HEK293 (cell line): ENCODE results near the gene ZNRF2.

Experiments
- CTCF ChIA-PET: fragments of 350-600 bp; formaldehyde crosslinking; extraction: SDS; loops from one replicate; lab custom pipeline; 2021; ENCODE audit warnings: antibody characterized with exemption; lab: Yijun Ruan, JAX
- POLR2A ChIA-PET: fragments of 300-600 bp; formaldehyde crosslinking; extraction: SDS; loops from one replicate; lab custom pipeline; 2020; ENCODE audit warnings: antibody characterized with exemption, inconsistent platforms; lab: Yijun Ruan, JAX
- H3K27ac ChIP-seq: fragments of 200-500 bp; sonication (Bioruptor generic); 2 replicates; pipeline ENCODE4 v1.5.1; 2014; ENCODE audit warnings: low read depth, low read length, control low read depth, inconsistent platforms; ENCODE audit errors: extremely low read depth
- H3K36me3 ChIP-seq, 2 experiments: fragments of 200-500 bp in 1 of 2; sonication (Bioruptor generic) in 1 of 2; 1 replicate in 1 of 2; 2 replicates in 1 of 2; pipeline ENCODE4 v1.5.1; 2014 to 2017; ENCODE audit warnings: inconsistent platforms in 2 of 2, low read length in 2 of 2; ENCODE audit not compliant: control insufficient read depth in 2 of 2, insufficient read depth in 1 of 2
- H3K4me1 ChIP-seq: fragments of 200-500 bp; sonication (Bioruptor generic); 2 replicates; pipeline ENCODE4 v1.5.1; 2014; ENCODE audit warnings: mild to moderate bottlenecking, low read length, inconsistent platforms; ENCODE audit not compliant: control insufficient read depth, insufficient read depth
- H3K4me3 ChIP-seq: 2 replicates; pipeline ENCODE4 v1.5.1; 2011; ENCODE audit warnings: low read depth, mild to moderate bottlenecking, control low read depth, low read length, moderate library complexity
- H3K9me3 ChIP-seq: fragments of 200-500 bp; sonication (Bioruptor generic); 2 replicates; pipeline ENCODE4 v1.5.1; 2014; ENCODE audit warnings: low read depth, low read length, inconsistent platforms; ENCODE audit not compliant: control insufficient read depth, insufficient read depth
- GFI1B ChIP-seq: fragments of 450-650 bp; formaldehyde crosslinking; IDR thresholded peaks from 2 replicates; pipeline ENCODE4 v1.5.1; 2016; ENCODE audit warnings: missing biosample characterization, missing genetic modification characterization
- GLIS2 ChIP-seq: fragments of 450-650 bp; formaldehyde crosslinking; IDR thresholded peaks from 2 replicates; pipeline ENCODE4 v1.5.1; 2016; ENCODE audit warnings: missing biosample characterization, missing genetic modification characterization
- HOXA7 ChIP-seq: sonication (generic); formaldehyde crosslinking; IDR thresholded peaks from 2 replicates; pipeline ENCODE4 v1.8.1; 2022; ENCODE audit warnings: missing genetic modification reagents, borderline replicate concordance
- KLF7 ChIP-seq: fragments of 450-650 bp; formaldehyde crosslinking; IDR thresholded peaks from 2 replicates; pipeline ENCODE4 v1.5.1; 2016; ENCODE audit warnings: missing biosample characterization, missing genetic modification characterization, borderline replicate concordance
- ZBTB48 ChIP-seq: fragments of 450-650 bp; formaldehyde crosslinking; IDR thresholded peaks from 2 replicates; pipeline ENCODE4 v1.5.1; 2016; ENCODE audit warnings: missing biosample characterization, missing genetic modification characterization
- ZEB2 ChIP-seq: fragments of 450-650 bp; formaldehyde crosslinking; IDR thresholded peaks from 2 replicates; pipeline ENCODE4 v1.5.1; 2016; ENCODE audit warnings: missing biosample characterization, missing genetic modification characterization
- ZNF133 ChIP-seq: fragments of 450-650 bp; formaldehyde crosslinking; IDR thresholded peaks from 2 replicates; pipeline ENCODE4 v1.5.1; 2016; ENCODE audit warnings: missing biosample characterization, missing genetic modification characterization
- ZNF157 ChIP-seq: fragments of 450-650 bp; formaldehyde crosslinking; IDR thresholded peaks from 2 replicates; pipeline ENCODE4 v1.5.1; 2016; ENCODE audit warnings: missing biosample characterization, missing genetic modification characterization
- ZNF394 ChIP-seq: fragments of 450-650 bp; formaldehyde crosslinking; IDR thresholded peaks from 2 replicates; pipeline ENCODE4 v1.5.1; 2016; ENCODE audit warnings: missing biosample characterization, missing genetic modification characterization, mild to moderate bottlenecking, moderate library complexity, borderline replicate concordance
- ZNF423 ChIP-seq: fragments of 450-650 bp; formaldehyde crosslinking; IDR thresholded peaks from 2 replicates; pipeline ENCODE4 v1.5.1; 2016; ENCODE audit warnings: missing biosample characterization, missing genetic modification characterization
- ZNF473 ChIP-seq: fragments of 450-650 bp; formaldehyde crosslinking; IDR thresholded peaks from 2 replicates; pipeline ENCODE4 v1.5.1; 2017; ENCODE audit warnings: missing biosample characterization, missing genetic modification characterization
- ZNF501 ChIP-seq: fragments of 450-650 bp; formaldehyde crosslinking; IDR thresholded peaks from 2 replicates; pipeline ENCODE4 v1.5.1; 2016; ENCODE audit warnings: missing biosample characterization, missing genetic modification characterization
- ZNF510 ChIP-seq: fragments of 450-650 bp; formaldehyde crosslinking; IDR thresholded peaks from 2 replicates; pipeline ENCODE4 v1.5.1; 2018; ENCODE audit warnings: mild to moderate bottlenecking, missing genetic modification characterization, missing biosample characterization; ENCODE audit not compliant: insufficient replicate concordance
- ZNF843 ChIP-seq: fragments of 450-650 bp; formaldehyde crosslinking; IDR thresholded peaks from 2 replicates; pipeline ENCODE4 v1.5.1; 2016; ENCODE audit warnings: missing biosample characterization, missing genetic modification characterization
- ZSCAN16 ChIP-seq: fragments of 450-650 bp; formaldehyde crosslinking; IDR thresholded peaks from 2 replicates; pipeline ENCODE4 v1.5.1; 2016; ENCODE audit warnings: missing biosample characterization, missing genetic modification characterization
- TF ChIP-seq, protein P1 (sequence below): fragments of 450-650 bp; formaldehyde crosslinking; optimal IDR thresholded peaks from 2 replicates; pipeline ENCODE3; 2016; ENCODE audit warnings: missing biosample characterization, mild to moderate bottlenecking, missing genetic modification characterization
- TF ChIP-seq, protein P2 (sequence below): fragments of 450-650 bp; formaldehyde crosslinking; IDR thresholded peaks from 2 replicates; pipeline ENCODE4 v1.5.1; 2016; ENCODE audit warnings: missing biosample characterization, missing genetic modification characterization
- TF ChIP-seq, protein P3 (sequence below): fragments of 450-650 bp; formaldehyde crosslinking; IDR thresholded peaks from 2 replicates; pipeline ENCODE4; 2016; ENCODE audit warnings: missing biosample characterization, missing genetic modification characterization
- TF ChIP-seq, protein P4 (sequence below): fragments of 450-650 bp; formaldehyde crosslinking; IDR thresholded peaks from 2 replicates; pipeline ENCODE4 v1.5.1; 2016; ENCODE audit warnings: missing biosample characterization, missing genetic modification characterization
- TF ChIP-seq, protein P5 (sequence below): fragments of 450-650 bp; formaldehyde crosslinking; conservative IDR thresholded peaks from 2 replicates; pipeline ENCODE4 v1.5.1; 2016; ENCODE audit warnings: low read depth, missing biosample characterization, missing genetic modification characterization

The ZNRF2 gene

DNA sequence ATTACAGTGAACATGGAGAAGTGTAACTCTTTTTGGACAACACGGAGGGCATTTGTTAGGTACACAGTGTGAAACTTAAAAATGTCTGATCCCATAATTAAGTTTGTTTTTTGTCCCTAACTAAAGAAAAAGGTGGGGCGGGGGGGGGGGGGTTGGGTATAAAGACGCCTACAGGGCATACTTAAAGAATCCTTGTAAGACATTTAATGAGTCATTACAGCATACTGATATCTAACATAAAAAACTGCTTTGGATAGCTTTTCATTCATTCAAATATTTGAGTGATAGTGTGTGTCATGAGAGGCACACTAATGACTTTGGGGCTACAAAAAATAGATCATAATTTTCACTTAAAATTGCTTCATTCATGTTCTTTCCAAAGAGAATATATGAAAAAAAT is 31.2 kb downstream of the ZNRF2 start:
- CTCF ChIA-PET, result interaction anchor here (0.6 kb wide), 1 partner anchor 306 kb away, joined by 3 read pairs; no protein-coding TSS in a partner anchor
- H3K4me3 ChIP-seq, result no peak overlapping the region
- no peak for TF ChIP-seq KLF7
- TF ChIP-seq ZEB2 (tag by site-specific recombination), result no peak
- TF ChIP-seq, protein P1, sequence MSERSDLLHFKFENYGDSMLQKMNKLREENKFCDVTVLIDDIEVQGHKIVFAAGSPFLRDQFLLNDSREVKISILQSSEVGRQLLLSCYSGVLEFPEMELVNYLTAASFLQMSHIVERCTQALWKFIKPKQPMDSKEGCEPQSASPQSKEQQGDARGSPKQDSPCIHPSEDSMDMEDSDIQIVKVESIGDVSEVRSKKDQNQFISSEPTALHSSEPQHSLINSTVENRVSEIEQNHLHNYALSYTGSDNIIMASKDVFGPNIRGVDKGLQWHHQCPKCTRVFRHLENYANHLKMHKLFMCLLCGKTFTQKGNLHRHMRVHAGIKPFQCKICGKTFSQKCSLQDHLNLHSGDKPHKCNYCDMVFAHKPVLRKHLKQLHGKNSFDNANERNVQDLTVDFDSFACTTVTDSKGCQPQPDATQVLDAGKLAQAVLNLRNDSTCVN (tag by site-specific recombination), result no peak
- TF ChIP-seq, protein P2, sequence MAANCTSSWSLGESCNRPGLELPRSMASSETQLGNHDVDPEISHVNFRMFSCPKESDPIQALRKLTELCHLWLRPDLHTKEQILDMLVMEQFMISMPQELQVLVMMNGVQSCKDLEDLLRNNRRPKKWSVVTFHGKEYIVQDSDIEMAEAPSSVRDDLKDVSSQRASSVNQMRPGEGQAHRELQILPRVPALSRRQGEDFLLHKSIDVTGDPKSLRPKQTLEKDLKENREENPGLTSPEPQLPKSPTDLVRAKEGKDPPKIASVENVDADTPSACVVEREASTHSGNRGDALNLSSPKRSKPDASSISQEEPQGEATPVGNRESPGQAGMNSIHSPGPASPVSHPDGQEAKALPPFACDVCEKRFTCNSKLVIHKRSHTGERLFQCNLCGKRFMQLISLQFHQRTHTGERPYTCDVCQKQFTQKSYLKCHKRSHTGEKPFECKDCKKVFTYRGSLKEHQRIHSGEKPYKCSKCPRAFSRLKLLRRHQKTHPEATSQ (tag by site-specific recombination), result no peak
- TF ChIP-seq, protein P3, sequence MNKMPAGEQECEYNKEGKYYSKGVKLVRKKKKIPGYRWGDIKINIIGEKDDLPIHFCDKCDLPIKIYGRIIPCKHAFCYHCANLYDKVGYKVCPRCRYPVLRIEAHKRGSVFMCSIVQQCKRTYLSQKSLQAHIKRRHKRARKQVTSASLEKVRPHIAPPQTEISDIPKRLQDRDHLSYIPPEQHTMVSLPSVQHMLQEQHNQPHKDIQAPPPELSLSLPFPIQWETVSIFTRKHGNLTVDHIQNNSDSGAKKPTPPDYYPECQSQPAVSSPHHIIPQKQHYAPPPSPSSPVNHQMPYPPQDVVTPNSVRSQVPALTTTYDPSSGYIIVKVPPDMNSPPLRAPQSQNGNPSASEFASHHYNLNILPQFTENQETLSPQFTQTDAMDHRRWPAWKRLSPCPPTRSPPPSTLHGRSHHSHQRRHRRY (tag by site-specific recombination), result no peak
- TF ChIP-seq ZNF423 (tag by site-specific recombination), result no peak
- no peak for TF ChIP-seq ZNF473
- no peak for TF ChIP-seq ZNF843 (tag by site-specific recombination)
- no peak for TF ChIP-seq ZSCAN16 (tag by site-specific recombination)
- TF ChIP-seq ZNF501 (tag by site-specific recombination), result no peak
- TF ChIP-seq, all 188 proteins: peak for 0
- H3K36me3 ChIP-seq, result no peaks in the 10 kb centered on the region
- POLR2A ChIA-PET, result no interaction called here
- H3K27ac ChIP-seq, result no peak overlapping the region
- H3K9me3 ChIP-seq, result no peaks in the 10 kb centered on the region
- H3K4me1 ChIP-seq, result peaks cover 22% of the 10 kb centered on the region

DNA sequence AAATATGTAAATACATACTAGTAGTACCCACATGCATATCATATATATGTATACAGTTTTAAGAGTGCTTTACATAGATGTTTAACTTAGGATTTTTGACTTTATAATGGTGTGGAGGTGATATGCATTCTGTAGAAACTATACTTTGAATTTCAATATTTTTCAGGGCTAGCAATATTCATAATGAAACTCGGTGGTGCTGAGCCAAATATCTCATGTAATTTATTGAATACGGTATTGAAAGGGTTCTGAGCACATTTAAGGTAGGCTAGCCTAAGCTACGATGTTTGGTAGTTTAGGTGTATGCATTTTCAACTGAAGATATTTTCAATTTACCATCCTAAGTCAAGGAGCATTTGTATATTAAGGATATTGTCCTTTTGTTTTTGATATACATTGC is 36.0 kb downstream of the ZNRF2 start:
- no peaks in the 10 kb centered on the region; a peak in 1 of 3 replicates for H3K36me3 ChIP-seq
- H3K4me1 ChIP-seq, result peaks cover 19% of the 10 kb centered on the region; the same call in 1 of the 2 replicates
- TF ChIP-seq GFI1B (tag by site-specific recombination), result no peak
- no peaks in the 10 kb centered on the region for H3K9me3 ChIP-seq
- no peak overlapping the region for H3K4me3 ChIP-seq
- H3K27ac ChIP-seq, result no peak overlapping the region
- ChIA-PET CTCF (no interaction called here), POLR2A (no interaction called here)

DNA sequence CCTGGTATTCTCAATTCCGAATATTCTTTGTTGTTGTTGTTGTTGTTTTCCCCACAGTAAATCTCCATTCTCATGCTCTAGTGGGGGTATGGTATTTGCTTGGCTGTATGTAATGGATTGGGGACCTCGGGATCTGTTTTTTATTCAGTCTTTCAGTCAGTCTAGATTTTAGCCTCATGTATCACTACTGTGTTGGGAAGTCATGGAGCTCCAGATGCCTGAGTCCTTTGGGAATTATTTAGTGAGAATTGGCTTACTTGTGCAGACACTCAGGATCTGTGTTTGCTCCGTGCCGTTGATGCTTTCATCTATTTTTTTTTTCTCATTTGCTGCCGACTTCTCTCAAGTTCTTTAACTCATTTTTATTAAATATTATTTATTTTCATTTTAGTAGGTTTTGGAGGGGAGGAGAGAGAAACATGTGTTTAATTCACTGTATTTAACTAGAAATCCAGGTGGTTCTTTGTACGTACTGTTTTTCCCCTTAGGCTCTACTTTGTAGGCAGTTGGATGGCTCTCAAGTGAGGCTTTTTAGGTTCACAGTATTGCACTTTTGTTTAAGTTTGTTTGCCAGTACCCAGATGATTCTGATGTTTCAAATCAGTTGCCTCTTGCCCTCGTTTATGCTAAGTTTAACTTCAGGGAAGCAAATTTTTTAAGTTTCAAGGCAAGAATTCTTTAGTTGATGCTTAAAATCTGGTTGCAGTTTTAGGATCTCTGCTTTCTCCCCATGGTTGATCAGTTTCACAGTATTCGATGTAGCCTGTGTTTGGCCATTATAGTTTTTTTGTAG is 36.9 kb downstream of the ZNRF2 start:
- no peaks in the 10 kb centered on the region for H3K9me3 ChIP-seq
- no peak overlapping the region for H3K4me3 ChIP-seq
- POLR2A ChIA-PET, result no interaction called here
- H3K4me1 ChIP-seq, result peaks cover 19% of the 10 kb centered on the region; the same call in 1 of the 2 replicates
- H3K27ac ChIP-seq, result no peak overlapping the region
- H3K36me3 ChIP-seq, result no peaks in the 10 kb centered on the region; a peak in 1 of 3 replicates
- CTCF ChIA-PET, result no interaction called here
- TF ChIP-seq ZNF510 (tag by site-specific recombination) (no peak), ZNF133 (no peak), GLIS2 (tag by site-specific recombination) (no peak), HOXA7 (CRISPR knock-in tag) (no peak), ZNF394 (tag by site-specific recombination) (no peak), ZNF157 (tag by site-specific recombination) (no peak), ZBTB48 (tag by site-specific recombination) (no peak)
- TF ChIP-seq, protein P4, sequence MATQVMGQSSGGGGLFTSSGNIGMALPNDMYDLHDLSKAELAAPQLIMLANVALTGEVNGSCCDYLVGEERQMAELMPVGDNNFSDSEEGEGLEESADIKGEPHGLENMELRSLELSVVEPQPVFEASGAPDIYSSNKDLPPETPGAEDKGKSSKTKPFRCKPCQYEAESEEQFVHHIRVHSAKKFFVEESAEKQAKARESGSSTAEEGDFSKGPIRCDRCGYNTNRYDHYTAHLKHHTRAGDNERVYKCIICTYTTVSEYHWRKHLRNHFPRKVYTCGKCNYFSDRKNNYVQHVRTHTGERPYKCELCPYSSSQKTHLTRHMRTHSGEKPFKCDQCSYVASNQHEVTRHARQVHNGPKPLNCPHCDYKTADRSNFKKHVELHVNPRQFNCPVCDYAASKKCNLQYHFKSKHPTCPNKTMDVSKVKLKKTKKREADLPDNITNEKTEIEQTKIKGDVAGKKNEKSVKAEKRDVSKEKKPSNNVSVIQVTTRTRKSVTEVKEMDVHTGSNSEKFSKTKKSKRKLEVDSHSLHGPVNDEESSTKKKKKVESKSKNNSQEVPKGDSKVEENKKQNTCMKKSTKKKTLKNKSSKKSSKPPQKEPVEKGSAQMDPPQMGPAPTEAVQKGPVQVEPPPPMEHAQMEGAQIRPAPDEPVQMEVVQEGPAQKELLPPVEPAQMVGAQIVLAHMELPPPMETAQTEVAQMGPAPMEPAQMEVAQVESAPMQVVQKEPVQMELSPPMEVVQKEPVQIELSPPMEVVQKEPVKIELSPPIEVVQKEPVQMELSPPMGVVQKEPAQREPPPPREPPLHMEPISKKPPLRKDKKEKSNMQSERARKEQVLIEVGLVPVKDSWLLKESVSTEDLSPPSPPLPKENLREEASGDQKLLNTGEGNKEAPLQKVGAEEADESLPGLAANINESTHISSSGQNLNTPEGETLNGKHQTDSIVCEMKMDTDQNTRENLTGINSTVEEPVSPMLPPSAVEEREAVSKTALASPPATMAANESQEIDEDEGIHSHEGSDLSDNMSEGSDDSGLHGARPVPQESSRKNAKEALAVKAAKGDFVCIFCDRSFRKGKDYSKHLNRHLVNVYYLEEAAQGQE, result no peak
- TF ChIP-seq, protein P5, sequence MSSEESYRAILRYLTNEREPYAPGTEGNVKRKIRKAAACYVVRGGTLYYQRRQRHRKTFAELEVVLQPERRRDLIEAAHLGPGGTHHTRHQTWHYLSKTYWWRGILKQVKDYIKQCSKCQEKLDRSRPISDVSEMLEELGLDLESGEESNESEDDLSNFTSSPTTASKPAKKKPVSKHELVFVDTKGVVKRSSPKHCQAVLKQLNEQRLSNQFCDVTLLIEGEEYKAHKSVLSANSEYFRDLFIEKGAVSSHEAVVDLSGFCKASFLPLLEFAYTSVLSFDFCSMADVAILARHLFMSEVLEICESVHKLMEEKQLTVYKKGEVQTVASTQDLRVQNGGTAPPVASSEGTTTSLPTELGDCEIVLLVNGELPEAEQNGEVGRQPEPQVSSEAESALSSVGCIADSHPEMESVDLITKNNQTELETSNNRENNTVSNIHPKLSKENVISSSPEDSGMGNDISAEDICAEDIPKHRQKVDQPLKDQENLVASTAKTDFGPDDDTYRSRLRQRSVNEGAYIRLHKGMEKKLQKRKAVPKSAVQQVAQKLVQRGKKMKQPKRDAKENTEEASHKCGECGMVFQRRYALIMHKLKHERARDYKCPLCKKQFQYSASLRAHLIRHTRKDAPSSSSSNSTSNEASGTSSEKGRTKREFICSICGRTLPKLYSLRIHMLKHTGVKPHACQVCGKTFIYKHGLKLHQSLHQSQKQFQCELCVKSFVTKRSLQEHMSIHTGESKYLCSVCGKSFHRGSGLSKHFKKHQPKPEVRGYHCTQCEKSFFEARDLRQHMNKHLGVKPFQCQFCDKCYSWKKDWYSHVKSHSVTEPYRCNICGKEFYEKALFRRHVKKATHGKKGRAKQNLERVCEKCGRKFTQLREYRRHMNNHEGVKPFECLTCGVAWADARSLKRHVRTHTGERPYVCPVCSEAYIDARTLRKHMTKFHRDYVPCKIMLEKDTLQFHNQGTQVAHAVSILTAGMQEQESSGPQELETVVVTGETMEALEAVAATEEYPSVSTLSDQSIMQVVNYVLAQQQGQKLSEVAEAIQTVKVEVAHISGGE (tag by site-specific recombination), result no peak
